ENCODE measurements around the gene PODN.

PODN gene

DNA sequence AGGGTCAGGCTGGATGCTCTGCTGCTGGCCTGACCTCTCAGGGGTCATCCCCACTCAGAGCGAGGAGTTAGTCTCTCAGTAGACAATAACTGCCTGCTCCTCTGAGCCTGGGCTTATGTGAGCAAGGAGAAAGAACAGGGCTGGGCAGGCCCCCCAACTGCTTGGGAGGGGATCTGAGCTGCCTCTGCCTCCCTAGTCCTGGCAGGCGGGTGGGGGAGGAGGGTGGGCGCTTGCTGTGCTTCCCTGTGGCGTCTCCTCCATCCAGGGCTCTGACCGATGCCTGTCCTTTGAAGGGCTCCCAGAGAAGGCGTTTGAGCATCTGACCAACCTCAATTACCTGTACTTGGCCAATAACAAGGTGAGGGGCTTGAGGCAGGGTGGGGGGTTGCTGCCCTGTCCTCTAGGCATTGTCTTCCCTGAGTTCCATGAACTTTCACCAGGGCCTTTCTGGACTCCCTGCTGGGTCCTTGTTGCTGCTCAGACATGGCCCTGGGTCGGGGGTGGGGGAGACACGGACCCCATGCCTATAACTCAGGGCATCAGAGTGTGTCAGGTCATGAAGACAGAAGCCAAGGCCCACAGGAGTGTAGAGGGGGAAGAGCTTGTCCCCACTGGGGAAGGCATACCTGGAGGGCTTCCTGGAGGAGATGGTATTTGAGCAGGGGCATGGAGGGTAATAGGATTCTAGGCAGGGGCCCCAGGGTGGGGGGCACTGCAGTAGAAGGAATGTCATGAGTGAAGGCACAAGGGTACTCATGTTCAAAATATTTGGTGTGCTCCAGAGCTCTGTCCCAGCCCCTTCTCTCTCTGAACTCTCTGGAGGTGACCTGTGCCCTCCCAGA is 12.5 kb downstream of the PODN start:
- TF ChIP-seq CSDC2 (CRISPR knock-in tag; IDR thresholded peaks at IDR 0.05) (no peak), ZNF70 (CRISPR knock-in tag; IDR thresholded peaks at IDR 0.05) (no peak), BACH2 (CRISPR knock-in tag; IDR thresholded peaks at IDR 0.05; ENCODE audit: borderline replicate concordance) (no peak), RARB (CRISPR knock-in tag; IDR thresholded peaks at IDR 0.05) (no peak), ZFP30 (CRISPR knock-in tag; IDR thresholded peaks at IDR 0.05) (no peak), ISL1 (CRISPR knock-in tag; IDR thresholded peaks at IDR 0.05) (no peak), SNAI2 (CRISPR knock-in tag; IDR thresholded peaks at IDR 0.05) (no peak), TCF4 (CRISPR knock-in tag; IDR thresholded peaks at IDR 0.05; ENCODE audit: borderline replicate concordance) (no peak), ESRRG (CRISPR knock-in tag; IDR thresholded peaks at IDR 0.05) (no peak), OSR1 (CRISPR knock-in tag; IDR thresholded peaks at IDR 0.05) (no peak), TOX (CRISPR knock-in tag; IDR thresholded peaks at IDR 0.05; ENCODE audit: borderline replicate concordance) (no peak), ZNF8 (CRISPR knock-in tag; IDR thresholded peaks at IDR 0.05) (no peak), GLIS3 (CRISPR knock-in tag; IDR thresholded peaks at IDR 0.05) (no peak), PPARA (CRISPR knock-in tag; IDR thresholded peaks at IDR 0.05; ENCODE audit: borderline replicate concordance) (no peak)
- TF ChIP-seq, protein P1, sequence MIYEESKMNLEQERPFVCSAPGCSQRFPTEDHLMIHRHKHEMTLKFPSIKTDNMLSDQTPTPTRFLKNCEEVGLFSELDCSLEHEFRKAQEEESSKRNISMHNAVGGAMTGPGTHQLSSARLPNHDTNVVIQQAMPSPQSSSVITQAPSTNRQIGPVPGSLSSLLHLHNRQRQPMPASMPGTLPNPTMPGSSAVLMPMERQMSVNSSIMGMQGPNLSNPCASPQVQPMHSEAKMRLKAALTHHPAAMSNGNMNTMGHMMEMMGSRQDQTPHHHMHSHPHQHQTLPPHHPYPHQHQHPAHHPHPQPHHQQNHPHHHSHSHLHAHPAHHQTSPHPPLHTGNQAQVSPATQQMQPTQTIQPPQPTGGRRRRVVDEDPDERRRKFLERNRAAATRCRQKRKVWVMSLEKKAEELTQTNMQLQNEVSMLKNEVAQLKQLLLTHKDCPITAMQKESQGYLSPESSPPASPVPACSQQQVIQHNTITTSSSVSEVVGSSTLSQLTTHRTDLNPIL (CRISPR knock-in tag; IDR thresholded peaks at IDR 0.05; ENCODE audit: low read depth): no peak
- TF ChIP-seq, protein P2, sequence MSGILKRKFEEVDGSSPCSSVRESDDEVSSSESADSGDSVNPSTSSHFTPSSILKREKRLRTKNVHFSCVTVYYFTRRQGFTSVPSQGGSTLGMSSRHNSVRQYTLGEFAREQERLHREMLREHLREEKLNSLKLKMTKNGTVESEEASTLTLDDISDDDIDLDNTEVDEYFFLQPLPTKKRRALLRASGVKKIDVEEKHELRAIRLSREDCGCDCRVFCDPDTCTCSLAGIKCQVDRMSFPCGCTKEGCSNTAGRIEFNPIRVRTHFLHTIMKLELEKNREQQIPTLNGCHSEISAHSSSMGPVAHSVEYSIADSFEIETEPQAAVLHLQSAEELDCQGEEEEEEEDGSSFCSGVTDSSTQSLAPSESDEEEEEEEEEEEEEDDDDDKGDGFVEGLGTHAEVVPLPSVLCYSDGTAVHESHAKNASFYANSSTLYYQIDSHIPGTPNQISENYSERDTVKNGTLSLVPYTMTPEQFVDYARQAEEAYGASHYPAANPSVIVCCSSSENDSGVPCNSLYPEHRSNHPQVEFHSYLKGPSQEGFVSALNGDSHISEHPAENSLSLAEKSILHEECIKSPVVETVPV (CRISPR knock-in tag; IDR thresholded peaks at IDR 0.05): no peak
- TF ChIP-seq, protein P3, sequence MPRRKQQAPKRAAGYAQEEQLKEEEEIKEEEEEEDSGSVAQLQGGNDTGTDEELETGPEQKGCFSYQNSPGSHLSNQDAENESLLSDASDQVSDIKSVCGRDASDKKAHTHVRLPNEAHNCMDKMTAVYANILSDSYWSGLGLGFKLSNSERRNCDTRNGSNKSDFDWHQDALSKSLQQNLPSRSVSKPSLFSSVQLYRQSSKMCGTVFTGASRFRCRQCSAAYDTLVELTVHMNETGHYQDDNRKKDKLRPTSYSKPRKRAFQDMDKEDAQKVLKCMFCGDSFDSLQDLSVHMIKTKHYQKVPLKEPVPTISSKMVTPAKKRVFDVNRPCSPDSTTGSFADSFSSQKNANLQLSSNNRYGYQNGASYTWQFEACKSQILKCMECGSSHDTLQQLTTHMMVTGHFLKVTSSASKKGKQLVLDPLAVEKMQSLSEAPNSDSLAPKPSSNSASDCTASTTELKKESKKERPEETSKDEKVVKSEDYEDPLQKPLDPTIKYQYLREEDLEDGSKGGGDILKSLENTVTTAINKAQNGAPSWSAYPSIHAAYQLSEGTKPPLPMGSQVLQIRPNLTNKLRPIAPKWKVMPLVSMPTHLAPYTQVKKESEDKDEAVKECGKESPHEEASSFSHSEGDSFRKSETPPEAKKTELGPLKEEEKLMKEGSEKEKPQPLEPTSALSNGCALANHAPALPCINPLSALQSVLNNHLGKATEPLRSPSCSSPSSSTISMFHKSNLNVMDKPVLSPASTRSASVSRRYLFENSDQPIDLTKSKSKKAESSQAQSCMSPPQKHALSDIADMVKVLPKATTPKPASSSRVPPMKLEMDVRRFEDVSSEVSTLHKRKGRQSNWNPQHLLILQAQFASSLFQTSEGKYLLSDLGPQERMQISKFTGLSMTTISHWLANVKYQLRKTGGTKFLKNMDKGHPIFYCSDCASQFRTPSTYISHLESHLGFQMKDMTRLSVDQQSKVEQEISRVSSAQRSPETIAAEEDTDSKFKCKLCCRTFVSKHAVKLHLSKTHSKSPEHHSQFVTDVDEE (CRISPR knock-in tag; IDR thresholded peaks at IDR 0.05): no peak
- TF ChIP-seq, protein P4, sequence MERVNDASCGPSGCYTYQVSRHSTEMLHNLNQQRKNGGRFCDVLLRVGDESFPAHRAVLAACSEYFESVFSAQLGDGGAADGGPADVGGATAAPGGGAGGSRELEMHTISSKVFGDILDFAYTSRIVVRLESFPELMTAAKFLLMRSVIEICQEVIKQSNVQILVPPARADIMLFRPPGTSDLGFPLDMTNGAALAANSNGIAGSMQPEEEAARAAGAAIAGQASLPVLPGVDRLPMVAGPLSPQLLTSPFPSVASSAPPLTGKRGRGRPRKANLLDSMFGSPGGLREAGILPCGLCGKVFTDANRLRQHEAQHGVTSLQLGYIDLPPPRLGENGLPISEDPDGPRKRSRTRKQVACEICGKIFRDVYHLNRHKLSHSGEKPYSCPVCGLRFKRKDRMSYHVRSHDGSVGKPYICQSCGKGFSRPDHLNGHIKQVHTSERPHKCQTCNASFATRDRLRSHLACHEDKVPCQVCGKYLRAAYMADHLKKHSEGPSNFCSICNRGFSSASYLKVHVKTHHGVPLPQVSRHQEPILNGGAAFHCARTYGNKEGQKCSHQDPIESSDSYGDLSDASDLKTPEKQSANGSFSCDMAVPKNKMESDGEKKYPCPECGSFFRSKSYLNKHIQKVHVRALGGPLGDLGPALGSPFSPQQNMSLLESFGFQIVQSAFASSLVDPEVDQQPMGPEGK (CRISPR knock-in tag; IDR thresholded peaks at IDR 0.05; ENCODE audit: borderline replicate concordance): no peak
- no peak for ATAC-seq

DNA sequence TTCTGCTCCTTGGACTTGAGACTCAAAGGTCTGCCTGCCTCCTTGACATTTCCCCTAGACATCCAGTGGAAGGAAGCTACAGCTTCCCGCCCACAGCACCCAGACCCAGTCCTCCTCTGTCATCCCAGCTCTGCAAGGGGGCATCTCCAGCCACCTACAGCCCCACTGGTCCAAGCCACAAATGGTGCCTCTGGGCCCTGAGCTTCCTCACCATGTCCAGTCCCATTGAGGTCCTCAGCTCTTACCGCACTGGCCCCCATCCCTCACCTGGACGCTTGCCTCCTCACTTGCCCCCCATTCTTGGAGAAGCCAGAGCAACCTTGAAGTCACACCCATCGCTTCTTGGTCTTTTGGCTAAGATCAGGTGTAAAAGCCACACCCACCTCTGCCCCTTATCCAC is 13.2 kb downstream of the PODN start:
- TF ChIP-seq OSR1 (CRISPR knock-in tag; IDR thresholded peaks at IDR 0.05) (no peak), BACH2 (CRISPR knock-in tag; IDR thresholded peaks at IDR 0.05; ENCODE audit: borderline replicate concordance) (no peak), PPARA (CRISPR knock-in tag; IDR thresholded peaks at IDR 0.05; ENCODE audit: borderline replicate concordance) (no peak), ZNF70 (CRISPR knock-in tag; IDR thresholded peaks at IDR 0.05) (no peak), ZNF8 (CRISPR knock-in tag; IDR thresholded peaks at IDR 0.05) (no peak), ZNF565 (CRISPR knock-in tag; conservative IDR thresholded peaks at IDR 0.05; ENCODE audit: low read depth) (no peak), ZFP30 (CRISPR knock-in tag; IDR thresholded peaks at IDR 0.05) (no peak), ZFP3 (CRISPR knock-in tag; IDR thresholded peaks at IDR 0.05) (no peak), TCF4 (CRISPR knock-in tag; IDR thresholded peaks at IDR 0.05; ENCODE audit: borderline replicate concordance) (no peak), ARNTL (CRISPR knock-in tag; IDR thresholded peaks at IDR 0.05; ENCODE audit: borderline replicate concordance, low read depth) (no peak), ISL1 (CRISPR knock-in tag; IDR thresholded peaks at IDR 0.05) (no peak), ZC3H10 (CRISPR knock-in tag; IDR thresholded peaks at IDR 0.05) (no peak)
- TF ChIP-seq, protein P3 (CRISPR knock-in tag; IDR thresholded peaks at IDR 0.05): no peak
- TF ChIP-seq, protein P2 (CRISPR knock-in tag; IDR thresholded peaks at IDR 0.05): no peak
- TF ChIP-seq, protein P1 (CRISPR knock-in tag; IDR thresholded peaks at IDR 0.05; ENCODE audit: low read depth): no peak
- no peak for ATAC-seq

All from SK-N-SH treated with all-trans-retinoic acid at 6 μM for 48 hours (cell line).